PC-9 (cell line): ENCODE measurements around the gene COL16A1. TPM values are rescaled to one million over a fixed set of nuclear protein-coding genes. Genes with fewer than 3 reads are reported as not detected.

Experiments
- BruUV-seq: library from RNA; stranded (reverse); fragments of 400-500 nt; replicated peaks from 2 replicates; lab custom pipeline; 2021; lab: Mats Ljungman, UMichigan
- CTCF ChIA-PET: fragments of 300-600 bp; sonication (Branson Sonifier 250); formaldehyde crosslinking; loops from one replicate; lab custom pipeline; 2022; ENCODE audit warnings: antibody characterized with exemption; lab: Charles Lee
- POLR2A ChIA-PET: fragments of 300-600 bp; sonication (Branson Sonifier 250); formaldehyde crosslinking; loops from one replicate; lab custom pipeline; 2022; ENCODE audit warnings: antibody characterized with exemption; ENCODE audit not compliant: unreplicated experiment; lab: Charles Lee
- DNase-seq, 2 experiments: peaks; one replicate each; pipeline versions ENCODE4 v3.0.0 to v3.0.0-alpha.2; 2015 to 2022; ENCODE audit warnings: mixed read lengths in 1 of 2
- H2AFZ ChIP-seq: fragments of 200-600 bp; sonication (generic); 2 replicates; pipeline ENCODE4 v1.8.1; 2017; ENCODE audit warnings: antibody characterized with exemption
- H3F3A ChIP-seq: fragments of 200-600 bp; sonication (generic); 2 replicates; pipeline ENCODE4 v1.8.1; 2017; ENCODE audit warnings: antibody characterized with exemption, mild to moderate bottlenecking, low read depth; ENCODE audit not compliant: insufficient read depth
- H3K27ac ChIP-seq: fragments of 200-600 bp; sonication (generic); 2 replicates; pipeline ENCODE4 v1.6.1; 2016; ENCODE audit warnings: mixed run types
- H3K27me3 ChIP-seq: fragments of 200-600 bp; sonication (generic); 2 replicates; pipeline ENCODE4 v1.6.1; 2016; ENCODE audit warnings: low read depth, mixed run types; ENCODE audit not compliant: insufficient read depth
- H3K36me3 ChIP-seq: fragments of 200-600 bp; sonication (generic); 2 replicates; pipeline ENCODE4 v1.6.1; 2016; ENCODE audit warnings: low read depth, mixed run types
- H3K4me1 ChIP-seq: fragments of 200-600 bp; sonication (generic); replicated peaks from 2 replicates; pipeline ENCODE4 v1.6.1; 2016; ENCODE audit warnings: mixed run types; ENCODE audit not compliant: insufficient read depth
- H3K4me2 ChIP-seq: fragments of 200-600 bp; sonication (generic); 2 replicates; pipeline ENCODE4 v1.6.1; 2017; ENCODE audit warnings: mixed run types
- H3K4me3 ChIP-seq: fragments of 200-600 bp; sonication (generic); 2 replicates; pipeline ENCODE4 v1.6.1; 2016; ENCODE audit warnings: mixed run types
- H3K79me2 ChIP-seq: fragments of 200-600 bp; sonication (generic); 2 replicates; pipeline ENCODE4 v1.6.1; 2017; ENCODE audit warnings: low read depth, mixed run types
- H3K9me2 ChIP-seq: fragments of 200-600 bp; sonication (generic); 2 replicates; pipeline ENCODE4 v1.8.1; 2017; ENCODE audit warnings: mild to moderate bottlenecking; ENCODE audit not compliant: insufficient read depth
- H3K9me3 ChIP-seq: fragments of 200-600 bp; sonication (generic); 2 replicates; pipeline ENCODE4 v1.8.1; 2016; ENCODE audit warnings: low read depth; ENCODE audit not compliant: insufficient read depth
- H4K20me1 ChIP-seq: fragments of 200-600 bp; sonication (generic); 2 replicates; pipeline ENCODE4 v1.8.1; 2017; ENCODE audit not compliant: insufficient read depth
- CTCF ChIP-seq: fragments of 200-600 bp; sonication (generic); conservative IDR thresholded peaks from 2 replicates; pipeline ENCODE4 v1.6.1; 2017; ENCODE audit warnings: mixed run types, antibody characterized with exemption, mild to moderate bottlenecking, moderate library complexity
- EZH2 ChIP-seq: fragments of 200-600 bp; sonication (generic); IDR thresholded peaks from 2 replicates; pipeline ENCODE4 v1.8.0; 2017; ENCODE audit warnings: antibody characterized with exemption, low read depth
- intact Hi-C: fragments of 100-400 bp; cut with micrococcal nuclease; formaldehyde crosslinking; loops from one replicate; pipeline ENCODE4 v1.10.0; 2022; ENCODE audit not compliant: unreplicated experiment
- total RNA-seq: library from RNA; stranded (reverse); gene quantifications from 2 replicates; pipeline ENCODE4 v1.2.3, GENCODE V29; 2021

Gene COL16A1
- total RNA-seq, 1 experiment from 2014 or later: 4.8 TPM

- Histone ChIP-seq H3K27me3 (no peaks in the 10 kb centered on the region), H3K36me3 (no peaks in the 10 kb centered on the region), H3K27ac (no peak overlapping the region), H3K4me1 (no peaks in the 10 kb centered on the region), H4K20me1 (no peaks in the 10 kb centered on the region), H3K4me2 (no peak overlapping the region), H3K4me3 (no peak overlapping the region), H3F3A (peaks cover 8% of the 10 kb centered on the region; the same call in 1 of the 2 replicates), H3K79me2 (no peaks in the 10 kb centered on the region), H2AFZ (no peak overlapping the region), H3K9me2 (no peaks in the 10 kb centered on the region), H3K9me3 (no peaks in the 10 kb centered on the region)
- TF ChIP-seq EZH2: no peak
- no peak for DNase-seq
- CTCF ChIA-PET: no interaction called here
- intact Hi-C loops: no loop called here
- POLR2A ChIA-PET: no interaction called here
- no TSS peak for BruUV-seq
Observed at GRCh38 chr1:31614414-31615005, 89.3 kb downstream of the COL16A1 start.

DNA sequence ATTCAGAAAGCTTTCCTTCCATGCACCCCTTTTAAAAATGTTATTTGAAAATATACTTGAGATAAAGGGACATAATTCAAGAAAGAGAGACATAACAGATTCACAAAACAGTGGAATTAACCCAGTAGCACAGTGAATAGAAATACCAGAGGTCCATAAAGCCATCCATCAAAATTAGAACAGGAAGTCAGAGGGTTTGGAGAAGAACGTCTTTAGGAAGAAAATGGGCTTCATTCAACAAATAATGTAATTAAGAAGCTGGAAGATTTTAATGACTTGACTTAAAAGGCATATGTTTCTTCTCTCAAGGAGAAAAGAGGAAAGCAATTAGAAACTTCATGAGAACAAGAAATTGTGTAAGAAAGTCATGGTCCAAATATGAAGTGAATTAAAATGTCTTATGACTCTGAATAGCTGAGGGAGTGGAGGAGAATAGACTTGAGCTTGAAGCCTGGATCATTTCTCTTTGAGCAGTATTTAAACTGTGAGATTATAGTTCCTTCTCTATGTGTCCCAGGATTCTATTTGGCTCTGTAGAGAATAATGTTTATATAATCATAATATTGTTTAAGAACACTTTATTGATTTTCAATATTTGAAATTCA lies 94.2 kb downstream of the COL16A1 start:
- TF ChIP-seq EZH2 (no peak), CTCF (no peak)

GRCh38 chr1:31607360-31607759 lies 96.5 kb downstream of the COL16A1 start:
- H3K4me3 ChIP-seq: no peak overlapping the region
- no peaks in the 10 kb centered on the region for H3K27me3 ChIP-seq
- intact Hi-C loops: no loop called here
- H3K9me2 ChIP-seq: no peaks in the 10 kb centered on the region
- no peak for DNase-seq
- no peaks in the 10 kb centered on the region for H3K36me3 ChIP-seq
- CTCF ChIA-PET: interaction anchor here (0.6 kb wide), 1 partner anchor 414 kb away, joined by 3 read pairs; no protein-coding TSS in a partner anchor
- H3F3A ChIP-seq: peaks cover 4% of the 10 kb centered on the region; the same call in 1 of the 2 replicates
- BruUV-seq: no TSS peak
- H3K79me2 ChIP-seq: no peaks in the 10 kb centered on the region
- no peaks in the 10 kb centered on the region for H4K20me1 ChIP-seq
- no peaks in the 10 kb centered on the region for H3K4me1 ChIP-seq
- no peaks in the 10 kb centered on the region for H3K9me3 ChIP-seq
- no peak for TF ChIP-seq EZH2
- no peak for TF ChIP-seq CTCF
- no peak overlapping the region for H3K4me2 ChIP-seq
- POLR2A ChIA-PET: no interaction called here
- no peak overlapping the region for H2AFZ ChIP-seq
- no peak overlapping the region for H3K27ac ChIP-seq

More for the DNA sequence above, 94.2 kb downstream of the COL16A1 start:
- no peaks in the 10 kb centered on the region for H3K9me3 ChIP-seq
- no peak overlapping the region for H2AFZ ChIP-seq
- ChIA-PET CTCF (no interaction called here), POLR2A (no interaction called here)
- no peaks in the 10 kb centered on the region for H3K4me1 ChIP-seq
- no peaks in the 10 kb centered on the region for H4K20me1 ChIP-seq
- peaks cover 8% of the 10 kb centered on the region; the same call in 1 of the 2 replicates for H3F3A ChIP-seq
- no peak overlapping the region for H3K4me3 ChIP-seq
- no TSS peak for BruUV-seq
- intact Hi-C loops: no loop called here
- DNase-seq: no peak
- H3K4me2 ChIP-seq: no peak overlapping the region
- no peaks in the 10 kb centered on the region for H3K27me3 ChIP-seq
- no peak overlapping the region for H3K27ac ChIP-seq
- no peaks in the 10 kb centered on the region for H3K9me2 ChIP-seq
- H3K79me2 ChIP-seq: no peaks in the 10 kb centered on the region
- H3K36me3 ChIP-seq: no peaks in the 10 kb centered on the region
